ENCODE measurements around the gene WDTC1. TPM values are rescaled to one million over a fixed set of nuclear protein-coding genes. Genes with fewer than 3 reads are reported as not detected.

WDTC1 gene
- total RNA-seq, 1 donor from 2014 or later = 28.6 TPM

GRCh38 chr1:27299385-27300271 lies 65.2 kb downstream of the WDTC1 start:
- peak; percentile 71 for DNase-seq (ENCODE audit: low read depth)
- no peaks in the 10 kb centered on the region for H3K36me3 ChIP-seq (ENCODE audit: control insufficient read depth, insufficient read depth, low read length)
- no peaks in the 10 kb centered on the region for H3K27me3 ChIP-seq (ENCODE audit: control insufficient read depth, insufficient read depth, low read length)
- H3K4me3 ChIP-seq (ENCODE audit: low read depth, low read length) = no peak overlapping the region
- TF ChIP-seq CTCF (IDR thresholded peaks at IDR 0.05; ENCODE audit: insufficient read depth, low read length, poor library complexity, severe bottlenecking) = no peak

GRCh38 chr1:27300341-27301051 lies 66.1 kb downstream of the WDTC1 start:
- peak; percentile 56 for DNase-seq (ENCODE audit: low read depth)

GRCh38 chr1:27301052-27301422 lies 66.6 kb downstream of the WDTC1 start:
- DNase-seq (ENCODE audit: low read depth) = no peak
- H3K36me3 ChIP-seq (ENCODE audit: control insufficient read depth, insufficient read depth, low read length) = no peaks in the 10 kb centered on the region
- no peaks in the 10 kb centered on the region for H3K27me3 ChIP-seq (ENCODE audit: control insufficient read depth, insufficient read depth, low read length)
- no peak for TF ChIP-seq CTCF (IDR thresholded peaks at IDR 0.05; ENCODE audit: insufficient read depth, low read length, poor library complexity, severe bottlenecking)
- H3K4me3 ChIP-seq (ENCODE audit: low read depth, low read length) = no peak overlapping the region

More at GRCh38 chr1:27300341-27301051, 66.1 kb downstream of the WDTC1 start:
- no peaks in the 10 kb centered on the region for H3K27me3 ChIP-seq (ENCODE audit: control insufficient read depth, insufficient read depth, low read length)
- H3K4me3 ChIP-seq (ENCODE audit: low read depth, low read length) = no peak overlapping the region
- no peaks in the 10 kb centered on the region for H3K36me3 ChIP-seq (ENCODE audit: control insufficient read depth, insufficient read depth, low read length)
- TF ChIP-seq CTCF (IDR thresholded peaks at IDR 0.05; ENCODE audit: insufficient read depth, low read length, poor library complexity, severe bottlenecking) = peak; percentile 98

- no peak for TF ChIP-seq CTCF (IDR thresholded peaks at IDR 0.05; ENCODE audit: insufficient read depth, low read length, poor library complexity, severe bottlenecking)
Measured at GRCh38 chr1:27301582-27302199, 67.3 kb downstream of the WDTC1 start.

GRCh38 chr1:27302612-27303011 lies 68.2 kb downstream of the WDTC1 start:
- Histone ChIP-seq H3K36me3 (ENCODE audit: control insufficient read depth, insufficient read depth, low read length) (no peaks in the 10 kb centered on the region), H3K27me3 (ENCODE audit: control insufficient read depth, insufficient read depth, low read length) (no peaks in the 10 kb centered on the region), H3K4me3 (ENCODE audit: low read depth, low read length) (no peak overlapping the region)
- no peak for TF ChIP-seq CTCF (IDR thresholded peaks at IDR 0.05; ENCODE audit: insufficient read depth, low read length, poor library complexity, severe bottlenecking)
- DNase-seq (ENCODE audit: low read depth) = no peak

More at GRCh38 chr1:27301582-27302199, 67.3 kb downstream of the WDTC1 start:
- H3K36me3 ChIP-seq (ENCODE audit: control insufficient read depth, insufficient read depth, low read length) = no peaks in the 10 kb centered on the region
- no peak for DNase-seq (ENCODE audit: low read depth)
- H3K4me3 ChIP-seq (ENCODE audit: low read depth, low read length) = no peak overlapping the region
- H3K27me3 ChIP-seq (ENCODE audit: control insufficient read depth, insufficient read depth, low read length) = no peaks in the 10 kb centered on the region

Data from kidney epithelial cell (primary cell).